K562 (cell line): ENCODE data around the gene CTTNBP2. TPM values are rescaled to one million over a fixed set of nuclear protein-coding genes. Genes with fewer than 3 reads are reported as not detected.

Experiments used
- ATAC-seq: fragments of 200-7000 bp; cut with Tn5 transposase; 3 replicates; pipeline ENCODE4 v1.9.1; 2020; ENCODE audit warnings: moderate library complexity
- BruUV-seq: library from RNA; stranded (reverse); fragments of 400-500 nt; replicated peaks from 2 replicates; lab custom pipeline; 2021; lab: Mats Ljungman, UMichigan
- CTCF ChIA-PET: fragments of 300-600 bp; formaldehyde crosslinking; extraction: SDS; loops from one replicate; lab custom pipeline; 2021; ENCODE audit warnings: low intra/inter-chr PET ratio; lab: Yijun Ruan, JAX
- POLR2A ChIA-PET: fragments of 300-600, 350-650 bp; sonication (Branson Sonifier 250); formaldehyde crosslinking; extraction: SDS; loops from one replicate; lab custom pipeline; 2021; ENCODE audit warnings: antibody characterized with exemption, inconsistent platforms; lab: Yijun Ruan, JAX
- DNase-seq, 4 experiments: peaks; one replicate each; pipeline versions ENCODE4 v3.0.0 to v3.0.0-alpha.2; 2011 to 2018; ENCODE audit warnings: low spot score in 3 of 4, mixed read lengths in 3 of 4; ENCODE audit errors: extremely low read depth in 1 of 4
- FAIRE-seq: peaks from 2 replicates; lab custom pipeline; 2011; peaks lifted over from hg19 to GRCh38; lab: Jason Lieb, UNC
- H2AFZ ChIP-seq: 2 replicates; pipeline ENCODE4 v1.6.0; 2011; ENCODE audit warnings: low read depth, low read length, control low read depth, inconsistent platforms
- H3K27ac ChIP-seq: fragments of 200-600 bp; 3 replicates; pipeline ENCODE4 v1.8.0; 2011; ENCODE audit warnings: low read depth, mild to moderate bottlenecking, control low read depth, inconsistent platforms, low read length, moderate library complexity, mixed read lengths; ENCODE audit errors: extremely low read depth
- H3K27me3 ChIP-seq, 2 experiments: fragments of 300-600 bp in 1 of 2; 2 replicates in 1 of 2; 3 replicates in 1 of 2; pipeline versions ENCODE4 v1.6.0 to v1.8.0; 2011; ENCODE audit warnings: inconsistent platforms in 2 of 2, low read length in 2 of 2, mild to moderate bottlenecking in 1 of 2, mixed read lengths in 1 of 2, moderate library complexity in 1 of 2; ENCODE audit not compliant: control insufficient read depth in 2 of 2, insufficient read depth in 2 of 2
- H3K36me3 ChIP-seq: fragments of 300-600 bp; 3 replicates; pipeline ENCODE4 v1.8.0; 2011; ENCODE audit warnings: mild to moderate bottlenecking, low read length, inconsistent platforms; ENCODE audit not compliant: control insufficient read depth, insufficient read depth
- H3K4me1 ChIP-seq, 2 experiments: fragments of 200-600 bp in 1 of 2; replicated peaks in 1 of 2; 2 replicates in 1 of 2; 3 replicates in 1 of 2; pipeline versions ENCODE4 v1.5.1 to v1.8.0; 2011; ENCODE audit warnings: inconsistent platforms in 2 of 2, low read length in 2 of 2, mild to moderate bottlenecking in 1 of 2, mixed read lengths in 1 of 2, moderate library complexity in 1 of 2; ENCODE audit not compliant: control insufficient read depth in 2 of 2, insufficient read depth in 2 of 2
- H3K4me2 ChIP-seq: 2 replicates; pipeline ENCODE4 v1.6.1; 2011; ENCODE audit warnings: low read length, control low read depth, inconsistent platforms, mixed read lengths; ENCODE audit not compliant: insufficient read depth
- H3K4me3 ChIP-seq: fragments of 200-600 bp; sonication (generic), shearing (Covaris generic); 2 replicates; pipeline ENCODE4 v1.5.1; 2016; ENCODE audit warnings: control low read depth, inconsistent platforms
- H3K79me2 ChIP-seq: fragments of 200-600 bp; 3 replicates; pipeline ENCODE4 v1.8.0; 2011; ENCODE audit warnings: low read length, inconsistent platforms; ENCODE audit not compliant: control insufficient read depth, insufficient read depth
- H3K9ac ChIP-seq, 2 experiments: 2 replicates each; pipeline versions ENCODE4 v1.6.0 to v1.6.1; 2011; ENCODE audit warnings: low read depth in 2 of 2, low read length in 2 of 2, control low read depth in 1 of 2, inconsistent platforms in 1 of 2, mild to moderate bottlenecking in 1 of 2, mixed read lengths in 1 of 2; ENCODE audit not compliant: insufficient read depth in 1 of 2
- H3K9me1 ChIP-seq: one replicate; pipeline ENCODE4 v1.6.0; 2011; ENCODE audit warnings: inconsistent platforms, mild to moderate bottlenecking, low read length, moderate library complexity; ENCODE audit not compliant: control insufficient read depth, insufficient read depth
- H3K9me3 ChIP-seq: replicated peaks from 2 replicates; pipeline ENCODE4 v1.5.1; 2011; ENCODE audit warnings: low read depth, low read length, inconsistent platforms; ENCODE audit not compliant: control insufficient read depth, insufficient read depth
- H4K20me1 ChIP-seq: replicated peaks from 2 replicates; pipeline ENCODE4 v1.6.1; 2011; ENCODE audit warnings: low read length, inconsistent platforms, mixed read lengths; ENCODE audit not compliant: control insufficient read depth, insufficient read depth
- BACH1 ChIP-seq: fragments of 200-800 bp; sonication (Bioruptor generic); IDR thresholded peaks from 2 replicates; pipeline ENCODE4 v1.6.1; 2016; ENCODE audit warnings: missing genetic modification characterization, missing compliant biosample characterization
- CCAR2 ChIP-seq: fragments of 200-400 bp; formaldehyde crosslinking; IDR thresholded peaks from 2 replicates; pipeline ENCODE4 v1.6.1; 2017; ENCODE audit warnings: mild to moderate bottlenecking, low read depth, low read length
- FIP1L1 ChIP-seq: fragments of 200-400 bp; formaldehyde crosslinking; IDR thresholded peaks from 2 replicates; pipeline ENCODE4 v1.6.1; 2018; ENCODE audit warnings: mild to moderate bottlenecking, low read depth, low read length; ENCODE audit not compliant: poor library complexity, severe bottlenecking
- FOS ChIP-seq: IDR thresholded peaks from 3 replicates; pipeline ENCODE4 v1.6.1; 2011; ENCODE audit not compliant: insufficient read length; ENCODE audit errors: extremely low read depth
- FOXM1 ChIP-seq, 2 experiments: fragments of 450-650 bp in 1 of 2; sonication (generic) in 1 of 2; formaldehyde crosslinking in 1 of 2; IDR thresholded peaks; 2 replicates each; pipeline versions ENCODE4 v1.6.1 to v1.9.0; 2017 to 2022; ENCODE audit warnings: low read depth in 2 of 2, mild to moderate bottlenecking in 2 of 2, missing genetic modification reagents in 1 of 2, moderate library complexity in 1 of 2
- MAFK ChIP-seq: IDR thresholded peaks from 2 replicates; pipeline ENCODE4 v1.6.1; 2011; ENCODE audit warnings: low read length, improper control_type of control experiment
- MXI1 ChIP-seq: IDR thresholded peaks from 2 replicates; pipeline ENCODE4 v1.6.1; 2011; ENCODE audit warnings: low read depth, mild to moderate bottlenecking, improper control_type of control experiment, low read length
- PHF21A ChIP-seq: fragments of 450-650 bp; IDR thresholded peaks from 2 replicates; pipeline ENCODE4 v1.6.1; 2017; ENCODE audit warnings: low read depth, borderline replicate concordance
- RCOR1 ChIP-seq, 2 experiments: IDR thresholded peaks; 2 replicates each; pipeline ENCODE4 v1.6.1; 2012; ENCODE audit warnings: low read depth in 2 of 2, low read length in 2 of 2, borderline replicate concordance in 1 of 2, improper control_type of control experiment in 1 of 2
- ZNF324 ChIP-seq: fragments of 250-450 bp; sonication (Bioruptor Pico); IDR thresholded peaks from 2 replicates; pipeline ENCODE4 v1.4.0; 2020; ENCODE audit warnings: mild to moderate bottlenecking
- ZNF41 ChIP-seq: fragments of 250-450 bp; sonication (Bioruptor Pico); conservative IDR thresholded peaks from 2 replicates; pipeline ENCODE4 v1.4.0; 2020; ENCODE audit warnings: mild to moderate bottlenecking
- ZNF76 ChIP-seq: fragments of 250-450 bp; sonication (Bioruptor Pico); IDR thresholded peaks from 2 replicates; pipeline ENCODE4 v1.4.0; 2020; ENCODE audit warnings: mild to moderate bottlenecking, moderate library complexity, borderline replicate concordance
- in situ Hi-C: fragments of 300-500 bp; cut with MboI; formaldehyde crosslinking; loops from 4 replicates; pipeline ENCODE4 v1.15.0; 2018; ENCODE audit warnings: inconsistent platforms, mixed read lengths
- intact Hi-C: fragments of 100-400 bp; cut with micrococcal nuclease; formaldehyde crosslinking; loops from 2 replicates; pipeline ENCODE4 v1.14.2; 2022
- polyA plus RNA-seq, 8 experiments: library from polyadenylated mRNA; depleted of rRNA in 4 of 8; stranded (reverse) in 5 of 8; unstranded in 3 of 8; fragments of >200 nt; fragmentation: Nextera tagmentation in 2 of 8; fragmentation: Illumina TruSeq in 1 of 8; extraction: Ambion mirVana in 2 of 8; extraction: Trizol in 1 of 8; gene quantifications; 2 replicates each; pipeline versions ENCODE4 v1.2.1 to v1.2.3, GENCODE V29; 2011 to 2014; ENCODE audit warnings: inconsistent platforms in 1 of 8, missing spikeins in 1 of 8
- total RNA-seq, 7 experiments: library from RNA; depleted of rRNA in 6 of 7; stranded (reverse); fragments of >200 nt in 6 of 7; fragmentation: Illumina TruSeq in 2 of 7; extraction: Trizol in 2 of 7; gene quantifications; 2 replicates each; pipeline versions ENCODE4 v1.2.1 to v1.2.3, GENCODE V29; 2011 to 2021; ENCODE audit warnings: low replicate concordance in 1 of 7
- TF ChIP-seq, protein P1 (sequence below): sonication (generic); formaldehyde crosslinking; IDR thresholded peaks from 2 replicates; pipeline ENCODE4 v1.8.1; 2023; ENCODE audit warnings: mild to moderate bottlenecking, missing genetic modification reagents
- TF ChIP-seq, protein P2 (sequence below): fragments of 200-800 bp; sonication (Bioruptor generic); IDR thresholded peaks from 2 replicates; pipeline ENCODE4 v1.6.1; 2017; ENCODE audit warnings: missing genetic modification characterization, missing compliant biosample characterization
- TF ChIP-seq, protein P3 (sequence below): fragments of 250-450 bp; sonication (Bioruptor Pico); IDR thresholded peaks from 2 replicates; pipeline ENCODE4 v1.8.0; 2021; ENCODE audit warnings: moderate library complexity, mild to moderate bottlenecking, inconsistent platforms
- TF ChIP-seq, protein P4 (sequence below): fragments of 250-450 bp; sonication (Bioruptor Pico); IDR thresholded peaks from 2 replicates; pipeline ENCODE4 v1.5.0; 2021

Gene CTTNBP2
- total and polyA plus RNA-seq, 9 of the 15 experiments (the other 6 are each of a cell fraction or from before 2014, with no cell fraction given), result 0.05 TPM; not detected in 8

DNA sequence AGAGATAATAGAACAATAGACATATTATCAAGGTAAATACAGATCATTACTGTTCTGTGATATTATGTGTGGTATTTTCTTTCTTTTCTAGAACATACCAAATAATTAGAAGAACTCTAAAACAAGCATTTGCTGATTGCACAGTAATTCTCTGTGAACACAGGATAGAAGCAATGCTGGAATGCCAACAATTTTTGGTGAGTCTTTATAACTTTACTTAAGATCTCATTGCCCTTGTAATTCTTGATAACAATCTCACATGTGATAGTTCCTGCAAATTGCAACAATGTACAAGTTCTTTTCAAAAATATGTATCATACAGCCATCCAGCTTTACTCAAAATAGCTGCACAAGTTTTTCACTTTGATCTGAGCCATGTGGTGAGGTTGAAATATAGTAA is 207.9 kb downstream of the CTTNBP2 start:
- H3K9ac ChIP-seq, result no peak overlapping the region
- H3K4me1 ChIP-seq, result no peaks in the 10 kb centered on the region
- H4K20me1 ChIP-seq, result no peaks in the 10 kb centered on the region
- intact Hi-C loops (no loop called here), in situ Hi-C loops (no loop called here)
- H3K9me3 ChIP-seq, result no peaks in the 10 kb centered on the region
- no peak for DNase-seq
- no peaks in the 10 kb centered on the region for H3K79me2 ChIP-seq
- no peak overlapping the region for H3K27ac ChIP-seq
- CTCF ChIA-PET, result no interaction called here
- ATAC-seq, result no peak
- no TSS peak for BruUV-seq
- POLR2A ChIA-PET, result no interaction called here
- no peaks in the 10 kb centered on the region for H3K9me1 ChIP-seq
- no peak overlapping the region for H2AFZ ChIP-seq
- no peak for TF ChIP-seq CCAR2
- TF ChIP-seq, protein P1, sequence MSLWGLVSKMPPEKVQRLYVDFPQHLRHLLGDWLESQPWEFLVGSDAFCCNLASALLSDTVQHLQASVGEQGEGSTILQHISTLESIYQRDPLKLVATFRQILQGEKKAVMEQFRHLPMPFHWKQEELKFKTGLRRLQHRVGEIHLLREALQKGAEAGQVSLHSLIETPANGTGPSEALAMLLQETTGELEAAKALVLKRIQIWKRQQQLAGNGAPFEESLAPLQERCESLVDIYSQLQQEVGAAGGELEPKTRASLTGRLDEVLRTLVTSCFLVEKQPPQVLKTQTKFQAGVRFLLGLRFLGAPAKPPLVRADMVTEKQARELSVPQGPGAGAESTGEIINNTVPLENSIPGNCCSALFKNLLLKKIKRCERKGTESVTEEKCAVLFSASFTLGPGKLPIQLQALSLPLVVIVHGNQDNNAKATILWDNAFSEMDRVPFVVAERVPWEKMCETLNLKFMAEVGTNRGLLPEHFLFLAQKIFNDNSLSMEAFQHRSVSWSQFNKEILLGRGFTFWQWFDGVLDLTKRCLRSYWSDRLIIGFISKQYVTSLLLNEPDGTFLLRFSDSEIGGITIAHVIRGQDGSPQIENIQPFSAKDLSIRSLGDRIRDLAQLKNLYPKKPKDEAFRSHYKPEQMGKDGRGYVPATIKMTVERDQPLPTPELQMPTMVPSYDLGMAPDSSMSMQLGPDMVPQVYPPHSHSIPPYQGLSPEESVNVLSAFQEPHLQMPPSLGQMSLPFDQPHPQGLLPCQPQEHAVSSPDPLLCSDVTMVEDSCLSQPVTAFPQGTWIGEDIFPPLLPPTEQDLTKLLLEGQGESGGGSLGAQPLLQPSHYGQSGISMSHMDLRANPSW (CRISPR knock-in tag), result no peak
- TF ChIP-seq, protein P2, sequence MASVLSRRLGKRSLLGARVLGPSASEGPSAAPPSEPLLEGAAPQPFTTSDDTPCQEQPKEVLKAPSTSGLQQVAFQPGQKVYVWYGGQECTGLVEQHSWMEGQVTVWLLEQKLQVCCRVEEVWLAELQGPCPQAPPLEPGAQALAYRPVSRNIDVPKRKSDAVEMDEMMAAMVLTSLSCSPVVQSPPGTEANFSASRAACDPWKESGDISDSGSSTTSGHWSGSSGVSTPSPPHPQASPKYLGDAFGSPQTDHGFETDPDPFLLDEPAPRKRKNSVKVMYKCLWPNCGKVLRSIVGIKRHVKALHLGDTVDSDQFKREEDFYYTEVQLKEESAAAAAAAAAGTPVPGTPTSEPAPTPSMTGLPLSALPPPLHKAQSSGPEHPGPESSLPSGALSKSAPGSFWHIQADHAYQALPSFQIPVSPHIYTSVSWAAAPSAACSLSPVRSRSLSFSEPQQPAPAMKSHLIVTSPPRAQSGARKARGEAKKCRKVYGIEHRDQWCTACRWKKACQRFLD, result no peak
- TF ChIP-seq BACH1 (tag), result no peak
- TF ChIP-seq, protein P3, sequence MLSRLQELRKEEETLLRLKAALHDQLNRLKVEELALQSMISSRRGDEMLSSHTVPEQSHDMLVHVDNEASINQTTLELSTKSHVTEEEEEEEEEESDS (CRISPR knock-in tag), result no peak
- TF ChIP-seq MXI1, result no peak
- TF ChIP-seq, protein P4, sequence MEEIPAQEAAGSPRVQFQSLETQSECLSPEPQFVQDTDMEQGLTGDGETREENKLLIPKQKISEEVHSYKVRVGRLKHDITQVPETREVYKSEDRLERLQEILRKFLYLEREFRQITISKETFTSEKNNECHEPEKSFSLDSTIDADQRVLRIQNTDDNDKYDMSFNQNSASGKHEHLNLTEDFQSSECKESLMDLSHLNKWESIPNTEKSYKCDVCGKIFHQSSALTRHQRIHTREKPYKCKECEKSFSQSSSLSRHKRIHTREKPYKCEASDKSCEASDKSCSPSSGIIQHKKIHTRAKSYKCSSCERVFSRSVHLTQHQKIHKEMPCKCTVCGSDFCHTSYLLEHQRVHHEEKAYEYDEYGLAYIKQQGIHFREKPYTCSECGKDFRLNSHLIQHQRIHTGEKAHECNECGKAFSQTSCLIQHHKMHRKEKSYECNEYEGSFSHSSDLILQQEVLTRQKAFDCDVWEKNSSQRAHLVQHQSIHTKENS, result no peak
- no peak for TF ChIP-seq FOS
- no peak for TF ChIP-seq PHF21A
- no peak for TF ChIP-seq MAFK
- TF ChIP-seq RCOR1 (IDR thresholded peaks at IDR 0.05; ENCODE audit: borderline replicate concordance in 1 of 2, low read depth in 2 of 2, low read length in 2 of 2), result no peak
- no peak for TF ChIP-seq ZNF41
- TF ChIP-seq FOXM1 (IDR thresholded peaks at IDR 0.05; ENCODE audit: low read depth), result no peak
- no peak for TF ChIP-seq FOXM1 (CRISPR knock-in tag; IDR thresholded peaks at IDR 0.05; ENCODE audit: low read depth)
- TF ChIP-seq FIP1L1, result no peak
- TF ChIP-seq ZNF76, result no peak
- TF ChIP-seq ZNF324 (CRISPR knock-in tag), result no peak
- H3K36me3 ChIP-seq, result no peaks in the 10 kb centered on the region
- FAIRE-seq, result no peak
- H3K4me2 ChIP-seq, result no peak overlapping the region
- no peaks in the 10 kb centered on the region for H3K27me3 ChIP-seq
- H3K4me3 ChIP-seq, result no peak overlapping the region
